Transverse colon (tissue), 4 donors: ENCODE data around the gene KCTD18. TPM values are rescaled to one million over a fixed set of nuclear protein-coding genes. Genes with fewer than 3 reads are reported as not detected.

Source experiments
- DNase-seq: peaks from one replicate; pipeline ENCODE4 v3.0.0-alpha.2; 2019
- H3K27ac ChIP-seq, 4 donors: fragments of 200-600 bp; sonication (generic); 2 replicates each; pipeline ENCODE4 v1.5.1; 2016 to 2018; ENCODE audit warnings: inconsistent platforms in 4 of 4
- H3K27me3 ChIP-seq: fragments of 200-600 bp; sonication (generic); 2 replicates; pipeline ENCODE4 v1.5.1; 2017; ENCODE audit warnings: inconsistent platforms
- H3K36me3 ChIP-seq, 4 donors: fragments of 200-600 bp; sonication (generic); 2 replicates each; pipeline ENCODE4 v1.5.1; 2017 to 2019; ENCODE audit warnings: inconsistent platforms in 4 of 4
- H3K4me1 ChIP-seq, 4 donors: fragments of 200-600 bp; sonication (generic); 2 replicates each; pipeline ENCODE4 v1.5.1; 2017 to 2020; ENCODE audit warnings: inconsistent platforms in 4 of 4
- H3K4me3 ChIP-seq, 4 donors: fragments of 200-600 bp; sonication (generic); 1 replicate in 1 of 4; 2 replicates in 3 of 4; pipeline versions ENCODE4 v1.5.1 to v1.6.1; 2017 to 2019; ENCODE audit warnings: inconsistent platforms in 4 of 4
- H3K9me3 ChIP-seq, 2 donors: fragments of 200-600 bp; sonication (generic); 2 replicates each; pipeline ENCODE4 v1.5.1; 2017 to 2019; ENCODE audit warnings: inconsistent platforms in 2 of 2
- CTCF ChIP-seq, 5 experiments: fragments of 200-600 bp in 3 of 5; fragments of 450-650 bp in 2 of 5; sonication (generic) in 3 of 5; IDR thresholded peaks; 1 replicate in 2 of 5; 2 replicates in 3 of 5; pipeline ENCODE4 v1.5.1; 2016 to 2017; ENCODE audit warnings: antibody characterized with exemption in 5 of 5, inconsistent platforms in 3 of 5, mild to moderate bottlenecking in 2 of 5, moderate library complexity in 1 of 5
- EP300 ChIP-seq: sonication (generic); formaldehyde crosslinking; IDR thresholded peaks from one replicate; pipeline ENCODE4 v1.6.1; 2017; ENCODE audit warnings: antibody characterized with exemption, low read depth
- POLR2A ChIP-seq: fragments of 450-650 bp; IDR thresholded peaks from one replicate; pipeline ENCODE4 v1.6.1; 2016; ENCODE audit warnings: antibody characterized with exemption, mild to moderate bottlenecking, moderate library complexity
- POLR2AphosphoS5 ChIP-seq, 3 donors: sonication (generic); formaldehyde crosslinking; IDR thresholded peaks; one replicate each; pipeline ENCODE4 v1.6.1; 2016; ENCODE audit warnings: antibody characterized with exemption in 3 of 3
- WGBS, 2 donors: methylation state at CpG; one replicate each; pipeline ENCODE4 v1.1.5; 2018; ENCODE audit warnings: low coverage in 1 of 2; 5-methylcytosine and 5-hydroxymethylcytosine counted together
- in situ Hi-C, 4 donors: fragments of 200-750 bp; cut with MboI; loops; one replicate each; pipeline versions ENCODE4 v1.15.0 to v1.15.1; 2017; ENCODE audit warnings: low sequenced_read_pairs in 3 of 4, low pct_ligation_motif_present in 1 of 4, low pct_unique_long_range_greater_than_20kb in 1 of 4
- intact Hi-C: fragments of 100-400 bp; cut with DNase I; formaldehyde crosslinking; loops from one replicate; pipeline ENCODE4 v1.15.1; 2023; ENCODE audit warnings: low total_unique reads
- total RNA-seq, 4 donors: library from RNA; depleted of rRNA; stranded (reverse); fragments of >200 nt; gene quantifications; one replicate each; pipeline ENCODE4 v1.1.0, GENCODE V29; 2016

The KCTD18 gene
- total RNA-seq, 4 donors from 2014 or later: 18.5 to 68.5 (median 20.7) TPM

DNA sequence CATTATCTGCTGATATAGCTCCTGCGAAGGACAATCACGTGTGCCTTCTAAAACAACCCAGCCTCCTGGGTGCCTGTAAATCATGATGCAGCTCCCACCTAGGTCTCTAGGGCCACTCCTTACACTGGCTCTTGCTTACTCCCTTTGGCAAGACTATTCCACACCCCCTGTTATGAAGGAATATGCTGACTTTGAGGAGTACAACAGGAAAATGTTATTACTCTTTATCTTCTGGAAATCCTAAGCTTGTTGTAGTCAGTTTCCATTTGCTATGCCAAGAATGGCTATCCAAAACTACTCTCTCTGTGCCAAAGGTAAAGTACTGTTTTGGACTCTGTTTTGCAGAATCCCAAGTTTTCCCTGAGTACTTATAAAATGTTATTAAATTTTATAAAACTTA lies 23.9 kb upstream of the KCTD18 start:
- TF ChIP-seq POLR2A: no peak
- no peak for TF ChIP-seq EP300
- no peak for TF ChIP-seq CTCF (IDR thresholded peaks at IDR 0.05)
- no peak for TF ChIP-seq POLR2AphosphoS5 (IDR thresholded peaks at IDR 0.05)
- Histone ChIP-seq H3K27ac (no peak overlapping the region), H3K4me1 (no peaks in the 10 kb centered on the region), H3K9me3 (no peaks in the 10 kb centered on the region), H3K36me3 (no peaks in the 10 kb centered on the region), H3K27me3 (no peaks in the 10 kb centered on the region), H3K4me3 (no peak overlapping the region)
- DNase-seq: no peak
- WGBS, 2 donors: 87 to 95% methylated on average over 2 of the region's 2 CpGs
- intact Hi-C loops (no loop called here), in situ Hi-C loops (no loop called here)

- WGBS, 2 donors: 90 to 93% methylated on average over 2 to 3 of the region's 3 CpGs
- in situ Hi-C loops: no loop called here
Observed at GRCh38 chr2:200528228-200528627, 18.4 kb upstream of the KCTD18 start.

DNA sequence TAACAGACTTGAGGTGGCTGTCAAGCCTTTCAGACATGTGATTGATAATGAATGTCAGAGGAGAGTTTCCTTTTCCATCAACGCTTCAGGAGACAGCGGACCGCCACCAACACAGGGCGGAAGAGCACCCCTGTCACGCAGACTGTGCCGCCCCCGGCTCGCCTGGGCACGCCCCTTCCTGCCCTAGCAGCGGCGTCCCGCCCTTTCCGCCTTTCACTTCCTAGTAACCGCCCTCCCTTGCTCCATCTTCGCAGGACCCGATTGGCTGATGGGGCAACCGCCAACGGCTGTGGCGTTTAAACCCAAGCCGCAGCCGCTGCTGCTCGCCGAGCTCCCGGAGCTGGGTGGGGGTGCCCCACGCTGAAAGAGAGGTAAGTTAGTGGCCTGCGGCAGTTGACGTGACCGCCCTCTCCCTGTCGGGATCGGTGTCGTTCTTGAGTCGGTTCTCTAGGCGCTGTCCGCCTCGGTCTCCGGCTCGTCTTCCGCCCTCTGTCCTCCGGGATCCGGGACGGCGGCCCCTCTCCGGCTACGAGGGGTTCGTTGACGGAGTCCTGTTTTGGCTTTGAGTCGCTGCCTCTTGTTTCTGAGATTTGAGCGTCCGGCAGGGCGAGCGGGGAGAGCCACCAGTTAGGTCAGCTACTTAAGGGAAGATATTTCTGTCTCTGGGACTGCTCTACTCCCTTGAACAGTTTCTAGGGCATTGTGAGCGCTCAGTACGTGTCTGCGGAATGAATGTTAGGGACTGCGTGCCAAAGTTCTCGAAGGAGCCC lies 16.2 kb upstream of the KCTD18 start, which contains the start of gene SGO2:
SGO2 (plus strand) TSS at position 326 of the 770 bp plus-strand sequence. CDS start 6,769 bp downstream, outside the sequence.
- in situ Hi-C loops: no loop called here
- no peaks in the 10 kb centered on the region for H3K9me3 ChIP-seq
- WGBS, 2 donors: 0% methylated on average over 1 to 56 of the region's 56 CpGs
- intact Hi-C loops: no loop called here
- H3K27ac ChIP-seq: peak within 1 kb of the TSS; percentile 71 to 83 (median 80)
- no peaks in the 10 kb centered on the region for H3K36me3 ChIP-seq
- no peaks in the 10 kb centered on the region for H3K27me3 ChIP-seq
- H3K4me3 ChIP-seq: peak within 1 kb of the TSS; percentile 71 to 87 (median 78)
- DNase-seq: peak; percentile 96
- TF ChIP-seq POLR2AphosphoS5 (IDR thresholded peaks at IDR 0.05) (peak; percentile 86 to 92 (median 87)), EP300 (no peak), CTCF (IDR thresholded peaks at IDR 0.05) (no peak), POLR2A (peak; percentile 73)
- peaks cover 4 to 26% (median 17%) of the 10 kb centered on the region in 4 donors for H3K4me1 ChIP-seq

More at GRCh38 chr2:200528228-200528627, 18.4 kb upstream of the KCTD18 start:
- no peak for DNase-seq
- Histone ChIP-seq H3K27me3 (no peaks in the 10 kb centered on the region), H3K4me1 (peaks cover 4 to 26% (median 17%) of the 10 kb centered on the region in 4 donors), H3K27ac (no peak overlapping the region), H3K4me3 (no peak overlapping the region), H3K36me3 (no peaks in the 10 kb centered on the region), H3K9me3 (no peaks in the 10 kb centered on the region)
- no peak for TF ChIP-seq POLR2AphosphoS5 (IDR thresholded peaks at IDR 0.05)
- no peak for TF ChIP-seq CTCF (IDR thresholded peaks at IDR 0.05)
- no peak for TF ChIP-seq POLR2A
- TF ChIP-seq EP300: no peak
- intact Hi-C loops: no loop called here

DNA sequence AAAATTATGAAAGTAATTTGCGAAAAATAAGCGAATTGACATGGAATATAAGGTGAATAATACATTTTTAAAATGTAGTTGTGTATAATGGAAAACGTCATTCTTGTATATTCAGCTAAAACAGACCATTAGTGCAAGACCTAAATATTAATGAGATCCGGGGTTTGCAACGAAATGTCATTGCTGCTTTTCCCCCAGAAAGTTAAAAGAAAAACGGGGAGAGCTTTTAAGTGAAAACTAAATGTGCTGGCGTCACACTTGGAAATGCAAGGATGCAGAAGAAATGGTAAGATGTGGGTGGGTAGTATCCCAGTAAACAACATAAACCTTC lies 15.6 kb upstream of the KCTD18 start:
- no peak for TF ChIP-seq POLR2A
- TF ChIP-seq POLR2AphosphoS5 (IDR thresholded peaks at IDR 0.05): no peak
- TF ChIP-seq EP300: no peak
- no peak for TF ChIP-seq CTCF (IDR thresholded peaks at IDR 0.05)
- no peaks in the 10 kb centered on the region for H3K9me3 ChIP-seq
- WGBS, 2 donors: 21 to 38% methylated on average over 3 to 7 of the region's 7 CpGs
- peaks cover 4 to 26% (median 17%) of the 10 kb centered on the region in 4 donors for H3K4me1 ChIP-seq
- no peak for DNase-seq
- peak overlapping the region; percentile 71 to 87 (median 78) for H3K4me3 ChIP-seq
- intact Hi-C loops (no loop called here), in situ Hi-C loops (no loop called here)
- H3K36me3 ChIP-seq: no peaks in the 10 kb centered on the region
- no peaks in the 10 kb centered on the region for H3K27me3 ChIP-seq
- H3K27ac ChIP-seq: peak overlapping the region; percentile 67 to 83 (median 80)
